GM12878 (cell line): ENCODE data around the gene AKAP12. TPM values are rescaled to one million over a fixed set of nuclear protein-coding genes. Genes with fewer than 3 reads are reported as not detected.

Experiments
- ATAC-seq: fragments of 200-7000 bp; cut with Tn5 transposase; 3 replicates; pipeline ENCODE4 v1.9.1; 2020; ENCODE audit warnings: mild to moderate bottlenecking, moderate library complexity
- BruUV-seq: library from RNA; stranded (reverse); fragments of 400-500 nt; replicated peaks from 2 replicates; lab custom pipeline; 2021; lab: Mats Ljungman, UMichigan
- CTCF ChIA-PET: fragments of 300-600 bp; sonication (Branson Sonifier 250); formaldehyde crosslinking; extraction: SDS; loops from one replicate; lab custom pipeline; 2021; ENCODE audit warnings: inconsistent platforms; lab: Yijun Ruan, JAX
- POLR2A ChIA-PET: fragments of 350-600 bp; formaldehyde crosslinking; extraction: SDS; loops from one replicate; lab custom pipeline; 2021; ENCODE audit warnings: inconsistent platforms; lab: Charles Lee
- RAD21 ChIA-PET: fragments of 300-600 bp; sonication (Branson Sonifier 250); formaldehyde crosslinking; loops from one replicate; lab custom pipeline; 2023; ENCODE audit warnings: antibody characterized with exemption; ENCODE audit not compliant: unreplicated experiment; lab: Charles Lee
- SMC1A ChIA-PET: fragments of 300-600 bp; sonication (Branson Sonifier 250); formaldehyde crosslinking; loops from one replicate; lab custom pipeline; 2023; ENCODE audit not compliant: unreplicated experiment, uncharacterized antibody; lab: Charles Lee
- DNase-seq: peaks from one replicate; pipeline ENCODE4 v3.0.0-alpha.2; 2011; ENCODE audit warnings: low read depth, low spot score
- FAIRE-seq: peaks from 3 replicates; lab custom pipeline; 2011; peaks lifted over from hg19 to GRCh38; lab: Jason Lieb, UNC
- H2AFZ ChIP-seq: 2 replicates; pipeline ENCODE4 v1.6.0; 2011; ENCODE audit warnings: low read depth, low read length, control low read depth; ENCODE audit not compliant: control insufficient read depth
- H3K27ac ChIP-seq: 2 replicates; pipeline ENCODE4 v1.5.1; 2011; ENCODE audit warnings: control low read depth; ENCODE audit not compliant: control insufficient read depth, insufficient read depth
- H3K27me3 ChIP-seq, 2 experiments: replicated peaks in 1 of 2; 2 replicates each; pipeline versions ENCODE4 v1.6.0 to v1.6.1; 2011; ENCODE audit warnings: low read length in 1 of 2; ENCODE audit not compliant: control insufficient read depth in 2 of 2, insufficient read depth in 2 of 2
- H3K36me3 ChIP-seq, 2 experiments: 2 replicates each; pipeline ENCODE4 v1.5.1; 2011; ENCODE audit warnings: low read length in 1 of 2; ENCODE audit not compliant: control insufficient read depth in 2 of 2, insufficient read depth in 2 of 2
- H3K4me1 ChIP-seq: 2 replicates; pipeline ENCODE4 v1.6.1; 2011; ENCODE audit warnings: mild to moderate bottlenecking, low read length, moderate library complexity, mixed read lengths; ENCODE audit not compliant: control insufficient read depth, insufficient read depth
- H3K4me2 ChIP-seq: 2 replicates; pipeline ENCODE4 v1.6.0; 2011; ENCODE audit warnings: control low read depth; ENCODE audit not compliant: control insufficient read depth, insufficient read depth
- H3K4me3 ChIP-seq: fragments of 200-600 bp; sonication (generic); 2 replicates; pipeline ENCODE4 v1.5.1; 2016
- H3K79me2 ChIP-seq: 2 replicates; pipeline ENCODE4 v1.6.0; 2011; ENCODE audit warnings: low read length; ENCODE audit not compliant: control insufficient read depth, insufficient read depth
- H3K9ac ChIP-seq: 2 replicates; pipeline ENCODE4 v1.8.0; 2011; ENCODE audit warnings: low read length, control low read depth, mixed read lengths; ENCODE audit not compliant: control insufficient read depth, insufficient read depth
- H3K9me3 ChIP-seq: replicated peaks from 3 replicates; pipeline ENCODE4 v1.5.1; 2011; ENCODE audit warnings: mild to moderate bottlenecking, low read length; ENCODE audit not compliant: control insufficient read depth, insufficient read depth
- H4K20me1 ChIP-seq: 2 replicates; pipeline ENCODE4 v1.6.0; 2011; ENCODE audit not compliant: control insufficient read depth, insufficient read depth
- FOXK2 ChIP-seq: fragments of 450-650 bp; IDR thresholded peaks from 2 replicates; pipeline ENCODE4 v1.6.1; 2017; ENCODE audit warnings: mild to moderate bottlenecking, moderate library complexity
- HDAC2 ChIP-seq: fragments of 200-600 bp; sonication (generic); IDR thresholded peaks from 2 replicates; pipeline ENCODE4 v1.6.1; 2017
- IRF4 ChIP-seq: IDR thresholded peaks from 2 replicates; pipeline ENCODE4 v1.6.1; 2011; ENCODE audit warnings: low read depth, low read length
- MLLT1 ChIP-seq: fragments of 450-650 bp; IDR thresholded peaks from 2 replicates; pipeline ENCODE4 v1.6.1; 2016; ENCODE audit warnings: mild to moderate bottlenecking
- NFXL1 ChIP-seq: fragments of 450-650 bp; IDR thresholded peaks from 2 replicates; pipeline ENCODE4 v1.6.1; 2017; ENCODE audit warnings: antibody characterized with exemption, mild to moderate bottlenecking, borderline replicate concordance
- POU2F2 ChIP-seq: IDR thresholded peaks from 3 replicates; pipeline ENCODE4 v1.6.1; 2011; ENCODE audit warnings: low read depth, mild to moderate bottlenecking, low read length, borderline replicate concordance
- RBBP5 ChIP-seq: fragments of 200-600 bp; sonication (generic); conservative IDR thresholded peaks from 2 replicates; pipeline ENCODE4 v1.6.1; 2016
- SMC3 ChIP-seq: IDR thresholded peaks from 2 replicates; pipeline ENCODE4 v1.6.1; 2011; ENCODE audit warnings: low read length, improper control_type of control experiment, borderline replicate concordance
- SRF ChIP-seq, 2 experiments: IDR thresholded peaks; 2 replicates each; pipeline ENCODE4 v1.6.1; 2011; ENCODE audit warnings: low read depth in 2 of 2, low read length in 2 of 2, mild to moderate bottlenecking in 1 of 2, moderate library complexity in 1 of 2
- STAT1 ChIP-seq: fragments of 450-650 bp; conservative IDR thresholded peaks from 2 replicates; pipeline ENCODE4 v1.6.1; 2014; ENCODE audit warnings: antibody characterized with exemption, mild to moderate bottlenecking
- ZNF24 ChIP-seq: fragments of 450-650 bp; IDR thresholded peaks from 2 replicates; pipeline ENCODE4 v1.6.1; 2017; ENCODE audit warnings: antibody characterized with exemption, mild to moderate bottlenecking
- ZNF384 ChIP-seq: IDR thresholded peaks from 2 replicates; pipeline ENCODE4 v1.6.1; 2012; ENCODE audit warnings: low read depth, mild to moderate bottlenecking, low read length, improper control_type of control experiment, borderline replicate concordance
- ZZZ3 ChIP-seq: IDR thresholded peaks from 2 replicates; pipeline ENCODE4 v1.6.1; 2011; ENCODE audit warnings: low read depth; ENCODE audit not compliant: control insufficient read depth, insufficient read length
- WGBS: methylation state at CpG from one replicate; pipeline ENCODE4 v1.1.6; 2016; ENCODE audit warnings: low lambda C conversion rate; ENCODE audit not compliant: insufficient replicate concordance, insufficient coverage; ENCODE audit errors: missing lambda C conversion rate; 5-methylcytosine and 5-hydroxymethylcytosine counted together
- in situ Hi-C: fragments of 300-500 bp; cut with MboI; formaldehyde crosslinking; loops from 9 replicates; pipeline ENCODE4 v1.14.3; 2018; ENCODE audit warnings: mixed read lengths
- intact Hi-C: fragments of 100-400 bp; cut with micrococcal nuclease; formaldehyde crosslinking; loops from one replicate; pipeline ENCODE4 v1.14.2; 2022; ENCODE audit not compliant: unreplicated experiment
- polyA plus RNA-seq, 11 experiments: library from polyadenylated mRNA; depleted of rRNA in 4 of 11; unstranded in 6 of 11; stranded (reverse) in 5 of 11; fragments of >200 nt; fragmentation: Nextera tagmentation in 4 of 11; fragmentation: Illumina TruSeq in 1 of 11; extraction: Ambion mirVana in 4 of 11; extraction: Trizol in 1 of 11; gene quantifications; 1 replicate in 1 of 11; 2 replicates in 10 of 11; pipeline versions ENCODE4 v1.2.1 to v1.2.3, GENCODE V29; 2011 to 2016; ENCODE audit warnings: inconsistent platforms in 2 of 11, missing spikeins in 2 of 11, low read depth in 1 of 11
- total RNA-seq, 4 experiments: library from RNA; depleted of rRNA in 3 of 4; stranded (reverse); fragments of >200 nt in 3 of 4; fragmentation: Illumina TruSeq in 1 of 4; extraction: Trizol in 1 of 4; gene quantifications; 2 replicates each; pipeline versions ENCODE4 v1.2.1 to v1.2.3, GENCODE V29; 2013 to 2021
- TF ChIP-seq, protein P1 (sequence below): IDR thresholded peaks from 2 replicates; pipeline ENCODE4 v1.6.1; 2012; ENCODE audit warnings: low read depth, low read length, improper control_type of control experiment

Gene AKAP12
- total and polyA plus RNA-seq, 10 of the 15 experiments (the other 5 are each of a cell fraction or from before 2014, with no cell fraction given) = under 0.01 to 0.72 (median 0.06) TPM; not detected in 4

- no TSS peak for BruUV-seq
- in situ Hi-C loops = loop anchor here (5.0 kb wide), 1 partner anchor 434 kb away; no protein-coding TSS in a partner anchor
- CTCF ChIA-PET = interaction anchor here (0.6 to 7.7 kb wide), 17 partner anchors 9 to 983 kb away, joined by 3 to 369 read pairs (median 4); no protein-coding TSS in a partner anchor
These were observed 86.5 kb downstream of the AKAP12 start for GRCh38 chr6:151326116-151326825.

More at GRCh38 chr6:151326116-151326825, 86.5 kb downstream of the AKAP12 start:
- peaks cover 0 to 7% of the 10 kb centered on the region in 2 experiments; a peak in 2 of 4 replicates for H3K27me3 ChIP-seq
- WGBS = 28% methylated on average over 8 of the region's 8 CpGs
- H3K36me3 ChIP-seq = no peaks in the 10 kb centered on the region
- no peak for TF ChIP-seq ZZZ3
- TF ChIP-seq MLLT1 = no peak
- TF ChIP-seq ZNF384 = no peak
- TF ChIP-seq HDAC2 = no peak
- TF ChIP-seq STAT1 = no peak
- no peak for TF ChIP-seq SMC3
- no peak for TF ChIP-seq ZNF24
- no peak for TF ChIP-seq SRF (IDR thresholded peaks at IDR 0.05; ENCODE audit: low read depth in 2 of 2, low read length in 2 of 2)
- no peak for TF ChIP-seq RBBP5
- no peak for TF ChIP-seq POU2F2
- TF ChIP-seq, protein P1, sequence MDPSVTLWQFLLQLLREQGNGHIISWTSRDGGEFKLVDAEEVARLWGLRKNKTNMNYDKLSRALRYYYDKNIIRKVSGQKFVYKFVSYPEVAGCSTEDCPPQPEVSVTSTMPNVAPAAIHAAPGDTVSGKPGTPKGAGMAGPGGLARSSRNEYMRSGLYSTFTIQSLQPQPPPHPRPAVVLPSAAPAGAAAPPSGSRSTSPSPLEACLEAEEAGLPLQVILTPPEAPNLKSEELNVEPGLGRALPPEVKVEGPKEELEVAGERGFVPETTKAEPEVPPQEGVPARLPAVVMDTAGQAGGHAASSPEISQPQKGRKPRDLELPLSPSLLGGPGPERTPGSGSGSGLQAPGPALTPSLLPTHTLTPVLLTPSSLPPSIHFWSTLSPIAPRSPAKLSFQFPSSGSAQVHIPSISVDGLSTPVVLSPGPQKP = no peak
- TF ChIP-seq FOXK2 = no peak
- TF ChIP-seq IRF4 = no peak
- no peak for TF ChIP-seq NFXL1
- no peak for DNase-seq
- SMC1A ChIA-PET = interaction anchor here (1.6 to 9.5 kb wide), 5 partner anchors 9 to 434 kb away, joined by 4 to 200 read pairs (median 33); no protein-coding TSS in a partner anchor
- no peak for ATAC-seq
- no peak overlapping the region for H3K9ac ChIP-seq
- H3K4me1 ChIP-seq = no peaks in the 10 kb centered on the region
- H2AFZ ChIP-seq = no peak overlapping the region
- H3K9me3 ChIP-seq = no peaks in the 10 kb centered on the region
- no peak overlapping the region for H3K4me2 ChIP-seq
- H4K20me1 ChIP-seq = no peaks in the 10 kb centered on the region
- H3K27ac ChIP-seq = no peak overlapping the region
- POLR2A ChIA-PET = interaction anchor here (0.7 kb wide), 1 partner anchor 596 kb away, joined by 5 read pairs; no protein-coding TSS in a partner anchor
- FAIRE-seq = no peak
- H3K4me3 ChIP-seq = no peak overlapping the region
- intact Hi-C loops = no loop called here
- H3K79me2 ChIP-seq = no peaks in the 10 kb centered on the region
- RAD21 ChIA-PET = interaction anchor here (0.7 to 7.3 kb wide), 6 partner anchors 10 to 509 kb away, joined by 3 to 180 read pairs (median 24); no protein-coding TSS in a partner anchor
